ENCODE measurements around the gene PREP.

GRCh38 chr6:105382496-105382895, 20.4 kb downstream of the PREP start:
- TF ChIP-seq ZNF274 (IDR thresholded peaks at IDR 0.05; ENCODE audit: low read depth, low read length) (no peak), SUZ12 (IDR thresholded peaks at IDR 0.05; ENCODE audit: extremely low read depth, insufficient read depth, insufficient read length) (no peak), YY1 (IDR thresholded peaks at IDR 0.05; ENCODE audit: insufficient read depth, insufficient read length) (no peak)

All from NT2/D1 (cell line).